ENCODE results near the gene BTBD16.

Gene BTBD16

DNA sequence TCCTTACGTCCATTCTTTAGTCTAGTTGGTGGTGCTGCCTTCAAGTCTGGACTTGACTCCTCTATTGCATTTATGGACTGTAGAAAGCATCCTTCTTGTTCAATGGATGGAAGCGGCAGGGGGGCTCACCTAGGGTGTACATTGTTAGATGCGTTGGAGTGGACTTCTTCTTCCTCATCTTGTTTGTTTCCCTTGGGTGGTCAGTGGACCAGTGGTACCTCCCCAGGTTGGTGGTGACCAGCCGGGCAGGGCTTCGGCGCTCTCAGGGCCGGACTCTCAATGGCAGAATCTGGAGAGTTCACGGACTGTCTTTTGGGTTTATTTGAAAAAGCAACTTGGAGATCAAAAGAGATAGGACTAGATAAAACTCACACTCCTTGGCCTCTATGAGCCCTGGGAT lies 6.2 kb upstream of the BTBD16 start:
- Histone ChIP-seq H3K79me2 (ENCODE audit: low read length) (no peaks in the 10 kb centered on the region), H3K27me3 (ENCODE audit: low read depth, low read length) (peaks cover 12% of the 10 kb centered on the region), H3K4me3 (ENCODE audit: low read length) (no peak overlapping the region), H3K27ac (ENCODE audit: low read length) (no peak overlapping the region), H3K9me3 (ENCODE audit: insufficient read depth, low read length) (no peaks in the 10 kb centered on the region), H3K36me3 (replicated peaks; ENCODE audit: low read depth, low read length) (no peaks in the 10 kb centered on the region), H2AFZ (ENCODE audit: low read depth, low read length) (no peak overlapping the region), H3K4me2 (ENCODE audit: low read length) (no peak overlapping the region), H3K4me1 (ENCODE audit: low read length) (peaks cover 9% of the 10 kb centered on the region; the same call in 1 of the 2 replicates), H4K20me1 (ENCODE audit: insufficient read depth, low read length) (no peaks in the 10 kb centered on the region), H3K9ac (ENCODE audit: low read length) (no peak overlapping the region)
- TF ChIP-seq, protein P1, sequence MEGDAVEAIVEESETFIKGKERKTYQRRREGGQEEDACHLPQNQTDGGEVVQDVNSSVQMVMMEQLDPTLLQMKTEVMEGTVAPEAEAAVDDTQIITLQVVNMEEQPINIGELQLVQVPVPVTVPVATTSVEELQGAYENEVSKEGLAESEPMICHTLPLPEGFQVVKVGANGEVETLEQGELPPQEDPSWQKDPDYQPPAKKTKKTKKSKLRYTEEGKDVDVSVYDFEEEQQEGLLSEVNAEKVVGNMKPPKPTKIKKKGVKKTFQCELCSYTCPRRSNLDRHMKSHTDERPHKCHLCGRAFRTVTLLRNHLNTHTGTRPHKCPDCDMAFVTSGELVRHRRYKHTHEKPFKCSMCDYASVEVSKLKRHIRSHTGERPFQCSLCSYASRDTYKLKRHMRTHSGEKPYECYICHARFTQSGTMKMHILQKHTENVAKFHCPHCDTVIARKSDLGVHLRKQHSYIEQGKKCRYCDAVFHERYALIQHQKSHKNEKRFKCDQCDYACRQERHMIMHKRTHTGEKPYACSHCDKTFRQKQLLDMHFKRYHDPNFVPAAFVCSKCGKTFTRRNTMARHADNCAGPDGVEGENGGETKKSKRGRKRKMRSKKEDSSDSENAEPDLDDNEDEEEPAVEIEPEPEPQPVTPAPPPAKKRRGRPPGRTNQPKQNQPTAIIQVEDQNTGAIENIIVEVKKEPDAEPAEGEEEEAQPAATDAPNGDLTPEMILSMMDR (IDR thresholded peaks at IDR 0.05; ENCODE audit: low read depth, low read length) = no peak
- no peak for TF ChIP-seq EZH2phosphoT487 (IDR thresholded peaks at IDR 0.05; ENCODE audit: low read depth)

DNA sequence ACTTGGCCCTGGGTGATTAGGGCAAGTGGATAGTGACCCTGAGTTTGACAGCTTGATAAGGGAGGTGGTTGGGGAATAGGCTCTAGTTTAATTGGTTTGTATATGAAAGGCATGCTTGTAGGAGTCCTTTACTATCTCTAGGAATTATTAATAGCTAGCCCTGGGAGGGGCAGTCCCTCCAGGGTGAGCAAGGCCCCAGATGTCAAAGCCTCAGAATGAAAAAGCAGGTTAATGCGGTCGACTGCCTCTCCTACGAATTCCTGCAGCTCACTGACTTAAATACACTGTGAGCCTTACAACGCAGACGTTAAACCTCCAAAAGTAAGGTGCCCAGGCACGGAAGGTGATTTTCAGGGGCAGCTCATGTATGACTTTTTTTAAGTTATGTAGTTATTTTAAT lies 5.2 kb upstream of the BTBD16 start:
- no peak overlapping the region for H3K4me2 ChIP-seq (ENCODE audit: low read length)
- no peaks in the 10 kb centered on the region for H3K79me2 ChIP-seq (ENCODE audit: low read length)
- no peak overlapping the region for H3K9ac ChIP-seq (ENCODE audit: low read length)
- H3K27ac ChIP-seq (ENCODE audit: low read length) = no peak overlapping the region
- H4K20me1 ChIP-seq (ENCODE audit: insufficient read depth, low read length) = no peaks in the 10 kb centered on the region
- H3K4me1 ChIP-seq (ENCODE audit: low read length) = peaks cover 9% of the 10 kb centered on the region; the same call in 1 of the 2 replicates
- no peak overlapping the region for H2AFZ ChIP-seq (ENCODE audit: low read depth, low read length)
- H3K27me3 ChIP-seq (ENCODE audit: low read depth, low read length) = peaks cover 10% of the 10 kb centered on the region; the same call in 1 of the 2 replicates
- no peak for TF ChIP-seq EZH2phosphoT487 (IDR thresholded peaks at IDR 0.05; ENCODE audit: low read depth)
- TF ChIP-seq, protein P1 (IDR thresholded peaks at IDR 0.05; ENCODE audit: low read depth, low read length) = no peak
- no peak overlapping the region for H3K4me3 ChIP-seq (ENCODE audit: low read length)
- H3K9me3 ChIP-seq (ENCODE audit: insufficient read depth, low read length) = no peaks in the 10 kb centered on the region
- H3K36me3 ChIP-seq (replicated peaks; ENCODE audit: low read depth, low read length) = no peaks in the 10 kb centered on the region

DNA sequence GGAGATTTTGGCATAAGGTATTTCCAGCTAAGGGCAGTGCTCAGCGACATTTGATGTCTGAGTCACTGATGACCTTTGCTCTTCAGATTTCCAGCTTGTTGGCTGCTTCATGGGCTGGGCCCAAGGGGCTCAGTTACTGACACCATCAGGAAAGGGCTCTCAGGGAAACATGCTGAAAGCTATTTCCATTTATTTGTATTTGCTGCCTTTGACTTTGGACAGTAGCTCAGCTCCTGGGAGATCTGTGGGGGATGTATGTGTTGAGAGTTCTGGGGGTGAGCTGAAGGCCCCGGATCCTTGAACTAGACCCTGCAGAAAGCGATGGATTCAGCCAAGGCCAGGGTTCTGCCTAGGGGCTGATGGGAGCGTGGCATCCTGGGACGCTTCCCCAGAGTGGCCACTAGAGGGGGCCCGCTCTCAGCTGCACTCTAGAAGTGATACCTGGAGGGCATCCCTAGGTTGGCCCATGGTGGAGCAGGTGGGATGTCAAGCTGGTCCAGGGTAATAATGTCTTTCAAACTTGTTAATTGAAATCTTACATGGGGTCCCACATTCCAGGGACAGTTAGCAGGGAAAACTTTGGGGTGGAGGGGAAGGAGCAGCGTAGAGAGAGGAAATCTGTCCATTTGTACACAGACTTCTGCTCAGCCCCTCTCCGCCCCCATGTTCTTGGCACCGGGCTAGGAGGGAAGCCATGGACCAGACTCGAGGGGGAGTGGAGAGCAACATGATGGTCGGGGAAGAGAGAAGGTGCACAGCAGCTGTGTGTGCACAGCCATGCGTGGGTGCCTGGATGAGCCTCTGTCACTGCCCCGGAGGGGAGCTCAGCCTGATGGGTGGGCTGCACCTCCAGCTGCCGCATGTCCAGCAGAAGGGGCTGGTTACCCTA lies 3.0 kb upstream of the BTBD16 start:
- H3K36me3 ChIP-seq (replicated peaks; ENCODE audit: low read depth, low read length) = no peaks in the 10 kb centered on the region
- peak overlapping the region; percentile 9; the same call in 1 of the 2 replicates for H3K4me2 ChIP-seq (ENCODE audit: low read length)

More for the DNA sequence above, 3.0 kb upstream of the BTBD16 start:
- Histone ChIP-seq H3K9me3 (ENCODE audit: insufficient read depth, low read length) (no peaks in the 10 kb centered on the region), H3K27ac (ENCODE audit: low read length) (no peak overlapping the region), H3K4me3 (ENCODE audit: low read length) (no peak overlapping the region), H2AFZ (ENCODE audit: low read depth, low read length) (no peak overlapping the region), H3K9ac (ENCODE audit: low read length) (no peak overlapping the region), H3K4me1 (ENCODE audit: low read length) (peaks cover 9% of the 10 kb centered on the region; the same call in 1 of the 2 replicates), H4K20me1 (ENCODE audit: insufficient read depth, low read length) (no peaks in the 10 kb centered on the region), H3K79me2 (ENCODE audit: low read length) (no peaks in the 10 kb centered on the region), H3K27me3 (ENCODE audit: low read depth, low read length) (peaks cover 10% of the 10 kb centered on the region; the same call in 1 of the 2 replicates)
- TF ChIP-seq, protein P1 (IDR thresholded peaks at IDR 0.05; ENCODE audit: low read depth, low read length) = peak; percentile 71
- no peak for TF ChIP-seq EZH2phosphoT487 (IDR thresholded peaks at IDR 0.05; ENCODE audit: low read depth)

All from OCI-LY3 (cell line).